ENCODE results near the gene FGF4. TPM values are rescaled to one million over a fixed set of nuclear protein-coding genes. Genes with fewer than 3 reads are reported as not detected.

Gene FGF4
- total and polyA plus RNA-seq, 2 donors = 0.09 to 0.14 TPM

- peak in 1 of 9 donors; percentile 24 for DNase-seq (ENCODE audit: low read depth in 6 of 9, low spot score in 9 of 9)
- no peak overlapping the region for H3K27ac ChIP-seq (ENCODE audit: low read depth in 1 of 2, low read length in 1 of 2)
- no peak overlapping the region for H3K4me3 ChIP-seq (ENCODE audit: low read length in 2 of 2)
- no peaks in the 10 kb centered on the region for H3K9me3 ChIP-seq (ENCODE audit: control insufficient read depth in 2 of 2, insufficient read depth in 1 of 2, low read length in 1 of 2)
- peaks cover 11 to 54% of the 10 kb centered on the region in 2 donors for H3K27me3 ChIP-seq (ENCODE audit: control insufficient read depth in 2 of 2, insufficient read depth in 1 of 2, low read length in 1 of 2)
- WGBS = 35% methylated on average over 9 of the region's 9 CpGs
- H3K36me3 ChIP-seq (ENCODE audit: control insufficient read depth in 2 of 2, insufficient read depth in 2 of 2, low read length in 1 of 2) = no peaks in the 10 kb centered on the region
- H3K4me1 ChIP-seq (ENCODE audit: control insufficient read depth in 2 of 2, insufficient read depth in 2 of 2, low read length in 2 of 2) = peaks cover 30 to 45% of the 10 kb centered on the region in 2 donors
Observed at GRCh38 chr11:69726019-69726418, 49.1 kb downstream of the FGF4 start.

GRCh38 chr11:69721745-69722144, 53.4 kb downstream of the FGF4 start:
- H3K27me3 ChIP-seq (ENCODE audit: control insufficient read depth in 2 of 2, insufficient read depth in 1 of 2, low read length in 1 of 2) = peaks cover 23 to 76% of the 10 kb centered on the region in 2 donors
- H3K4me3 ChIP-seq (ENCODE audit: low read length in 2 of 2) = no peak overlapping the region
- H3K4me1 ChIP-seq (ENCODE audit: control insufficient read depth in 2 of 2, insufficient read depth in 2 of 2, low read length in 2 of 2) = peaks cover 11 to 23% of the 10 kb centered on the region in 2 donors
- no peaks in the 10 kb centered on the region for H3K36me3 ChIP-seq (ENCODE audit: control insufficient read depth in 2 of 2, insufficient read depth in 2 of 2, low read length in 1 of 2)
- peak in 2 of 9 donors; percentile 43 to 65 for DNase-seq (ENCODE audit: low read depth in 6 of 9, low spot score in 9 of 9)
- H3K27ac ChIP-seq (ENCODE audit: low read depth in 1 of 2, low read length in 1 of 2) = no peak overlapping the region
- peaks cover 2% of the 10 kb centered on the region in 2 donors for H3K9me3 ChIP-seq (ENCODE audit: control insufficient read depth in 2 of 2, insufficient read depth in 1 of 2, low read length in 1 of 2)
- 41% methylated on average over 9 of the region's 9 CpGs for WGBS

GRCh38 chr11:69721106-69721505, 54.0 kb downstream of the FGF4 start:
- DNase-seq (ENCODE audit: low read depth in 6 of 9, low spot score in 9 of 9) = no peak
- H3K36me3 ChIP-seq (ENCODE audit: control insufficient read depth in 2 of 2, insufficient read depth in 2 of 2, low read length in 1 of 2) = no peaks in the 10 kb centered on the region
- peaks cover 23 to 73% of the 10 kb centered on the region in 2 donors for H3K27me3 ChIP-seq (ENCODE audit: control insufficient read depth in 2 of 2, insufficient read depth in 1 of 2, low read length in 1 of 2)
- no peak overlapping the region for H3K4me3 ChIP-seq (ENCODE audit: low read length in 2 of 2)
- H3K27ac ChIP-seq (ENCODE audit: low read depth in 1 of 2, low read length in 1 of 2) = no peak overlapping the region
- H3K4me1 ChIP-seq (ENCODE audit: control insufficient read depth in 2 of 2, insufficient read depth in 2 of 2, low read length in 2 of 2) = peaks cover 4 to 16% of the 10 kb centered on the region in 2 donors
- 34% methylated on average over 14 of the region's 14 CpGs for WGBS
- peaks cover 2% of the 10 kb centered on the region in 2 donors for H3K9me3 ChIP-seq (ENCODE audit: control insufficient read depth in 2 of 2, insufficient read depth in 1 of 2, low read length in 1 of 2)

Other genes starting within 250 kb of the FGF4 start
- gene CCND1, start 134.2 kb downstream of the FGF4 start, total RNA-seq = 33.3 TPM
- gene CCND1, start 134.2 kb downstream of the FGF4 start, polyA plus RNA-seq = 7.3 TPM
- 11.8 TPM for gene LTO1, start 100.0 kb downstream of the FGF4 start, total RNA-seq
- 29.3 TPM for gene LTO1, start 100.0 kb downstream of the FGF4 start, polyA plus RNA-seq
- gene FGF19, start 71.3 kb downstream of the FGF4 start, total RNA-seq = 0.09 TPM
- gene FGF19, start 71.3 kb downstream of the FGF4 start, polyA plus RNA-seq = 0.34 TPM
- gene FGF3, start 44.1 kb upstream of the FGF4 start, total RNA-seq = 0.19 TPM
- 0.09 TPM for gene FGF3, start 44.1 kb upstream of the FGF4 start, polyA plus RNA-seq

Measured in thymus (tissue), 11 donors.